ENCODE results near the gene NDUFS8. TPM values are rescaled to one million over a fixed set of nuclear protein-coding genes. Genes with fewer than 3 reads are reported as not detected.

Gene NDUFS8
- total and polyA plus RNA-seq, 2 experiments from 2014 or later = 330 to 540 TPM

GRCh38 chr11:68049509-68050370 lies 19.3 kb downstream of the NDUFS8 start:
- no peak for TF ChIP-seq CTCF (IDR thresholded peaks at IDR 0.05; ENCODE audit: low read depth, low read length)
- DNase-seq (ENCODE audit: low read depth in 1 of 2, low spot score in 1 of 2) = no peak
- H3K4me1 ChIP-seq (ENCODE audit: low read depth) = no peaks in the 10 kb centered on the region
- H3K4me3 ChIP-seq = no peak overlapping the region
- peaks cover 7% of the 10 kb centered on the region for H3K36me3 ChIP-seq
- H3K27ac ChIP-seq = no peak overlapping the region
- H3K27me3 ChIP-seq = no peaks in the 10 kb centered on the region
- H3K9me3 ChIP-seq (ENCODE audit: low read depth) = no peaks in the 10 kb centered on the region

- no peaks in the 10 kb centered on the region for H3K4me1 ChIP-seq (ENCODE audit: low read depth)
- H3K36me3 ChIP-seq = peaks cover 7% of the 10 kb centered on the region
- DNase-seq (ENCODE audit: low read depth in 1 of 2, low spot score in 1 of 2) = no peak
- TF ChIP-seq CTCF (IDR thresholded peaks at IDR 0.05; ENCODE audit: low read depth, low read length) = no peak
- H3K4me3 ChIP-seq = no peak overlapping the region
- H3K9me3 ChIP-seq (ENCODE audit: low read depth) = no peaks in the 10 kb centered on the region
- no peak overlapping the region for H3K27ac ChIP-seq
- no peaks in the 10 kb centered on the region for H3K27me3 ChIP-seq
These were observed 19.9 kb downstream of the NDUFS8 start for GRCh38 chr11:68050371-68050841.

- no peak overlapping the region for H3K4me3 ChIP-seq
- no peak for DNase-seq (ENCODE audit: low read depth in 1 of 2, low spot score in 1 of 2)
- no peaks in the 10 kb centered on the region for H3K4me1 ChIP-seq (ENCODE audit: low read depth)
- no peak for TF ChIP-seq CTCF (IDR thresholded peaks at IDR 0.05; ENCODE audit: low read depth, low read length)
- H3K36me3 ChIP-seq = peaks cover 7% of the 10 kb centered on the region
- H3K27ac ChIP-seq = peak overlapping the region; percentile 62
- H3K27me3 ChIP-seq = no peaks in the 10 kb centered on the region
- H3K9me3 ChIP-seq (ENCODE audit: low read depth) = no peaks in the 10 kb centered on the region
These were observed 21.0 kb downstream of the NDUFS8 start for GRCh38 chr11:68051191-68052136.

- Histone ChIP-seq H3K4me1 (ENCODE audit: low read depth) (no peaks in the 10 kb centered on the region), H3K4me3 (no peak overlapping the region), H3K27me3 (no peaks in the 10 kb centered on the region), H3K36me3 (peaks cover 7% of the 10 kb centered on the region), H3K9me3 (ENCODE audit: low read depth) (no peaks in the 10 kb centered on the region), H3K27ac (peak overlapping the region; percentile 25)
- no peak for TF ChIP-seq CTCF (IDR thresholded peaks at IDR 0.05; ENCODE audit: low read depth, low read length)
- no peak for DNase-seq (ENCODE audit: low read depth in 1 of 2, low spot score in 1 of 2)
These were observed 21.8 kb downstream of the NDUFS8 start for GRCh38 chr11:68052137-68052873.

- no peak for TF ChIP-seq CTCF (IDR thresholded peaks at IDR 0.05; ENCODE audit: low read depth, low read length)
- no peaks in the 10 kb centered on the region for H3K9me3 ChIP-seq (ENCODE audit: low read depth)
- no peaks in the 10 kb centered on the region for H3K4me1 ChIP-seq (ENCODE audit: low read depth)
- peak overlapping the region; percentile 64 for H3K27ac ChIP-seq
- DNase-seq (ENCODE audit: low read depth in 1 of 2, low spot score in 1 of 2) = no peak
- no peaks in the 10 kb centered on the region for H3K27me3 ChIP-seq
- H3K36me3 ChIP-seq = peaks cover 13% of the 10 kb centered on the region
- H3K4me3 ChIP-seq = no peak overlapping the region
These were observed 22.6 kb downstream of the NDUFS8 start for GRCh38 chr11:68053117-68053516.

Data from cardiac muscle cell (in vitro differentiated cells and primary cell).